NCI-H2029 treated with DMSO at 0.1 percent for 48 hours (cell line): Measurements from ENCODE around the gene CADPS.
A peak's percentile ranks its signal among the peaks of the same experiment; 100 is the strongest.

Experiments used
- DNase-seq: peaks from one replicate; lab custom pipeline; 2025; lab: John Stamatoyannopoulos, UW

Gene CADPS

DNA sequence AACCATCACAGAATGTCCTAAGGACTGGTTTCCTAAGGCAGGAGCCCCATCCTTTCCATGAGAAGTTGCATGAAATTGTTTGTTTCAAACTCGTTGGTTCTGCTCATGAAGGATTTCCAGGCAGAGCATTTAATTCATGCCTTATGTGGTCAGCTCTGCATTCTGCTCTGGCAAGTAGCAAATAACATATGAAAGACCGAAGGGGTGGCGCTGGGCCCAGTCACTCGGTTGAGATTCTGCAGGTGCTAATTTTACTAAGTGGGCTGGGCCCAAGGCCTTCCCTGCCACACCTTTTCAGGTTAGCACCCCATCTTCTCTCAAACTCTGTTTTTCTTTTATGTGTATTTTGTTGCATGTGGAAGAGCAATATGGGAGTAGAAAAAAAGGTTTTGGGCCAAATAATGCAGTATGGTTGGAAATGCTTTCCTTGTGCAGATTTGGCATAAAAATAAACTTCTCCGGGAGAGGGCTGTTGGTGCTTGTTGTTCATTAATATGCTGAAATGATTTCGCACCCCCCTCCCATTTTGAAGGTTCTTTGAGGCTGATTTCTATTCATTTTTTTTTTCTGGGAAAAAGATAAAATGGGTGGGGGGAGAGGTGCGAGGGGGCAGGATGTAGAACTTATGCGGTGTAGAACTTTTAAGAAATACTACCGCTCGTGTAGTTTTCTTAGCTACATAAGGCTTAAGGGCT, 318.9 kb downstream of the CADPS start:
- DNase-seq = no peak

DNA sequence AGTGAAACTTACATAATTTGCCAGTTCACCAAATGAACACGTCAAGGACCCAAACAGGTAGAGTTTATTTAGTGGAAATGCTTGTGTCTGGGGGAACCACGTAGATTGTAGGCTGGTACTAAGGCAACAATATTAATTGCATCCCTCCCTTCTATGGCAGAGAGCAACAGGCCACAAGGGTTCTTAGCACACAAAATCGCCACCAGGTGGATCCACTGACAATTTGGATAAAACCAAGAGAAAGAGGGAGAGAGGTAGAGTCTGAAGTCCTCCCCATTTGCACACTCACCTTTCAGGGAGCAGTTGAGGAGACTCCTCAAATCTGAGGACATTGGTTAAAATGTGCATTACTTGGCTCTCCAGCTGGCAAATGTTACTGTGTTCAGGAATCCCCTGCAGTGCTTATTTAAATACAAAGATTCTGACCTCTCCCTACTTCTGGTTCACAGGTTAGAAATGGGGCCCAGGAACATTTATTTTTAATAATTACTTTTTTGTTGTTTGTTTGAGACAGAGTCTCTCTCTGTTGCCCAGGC, 320.9 kb downstream of the CADPS start:
- no peak for DNase-seq

DNA sequence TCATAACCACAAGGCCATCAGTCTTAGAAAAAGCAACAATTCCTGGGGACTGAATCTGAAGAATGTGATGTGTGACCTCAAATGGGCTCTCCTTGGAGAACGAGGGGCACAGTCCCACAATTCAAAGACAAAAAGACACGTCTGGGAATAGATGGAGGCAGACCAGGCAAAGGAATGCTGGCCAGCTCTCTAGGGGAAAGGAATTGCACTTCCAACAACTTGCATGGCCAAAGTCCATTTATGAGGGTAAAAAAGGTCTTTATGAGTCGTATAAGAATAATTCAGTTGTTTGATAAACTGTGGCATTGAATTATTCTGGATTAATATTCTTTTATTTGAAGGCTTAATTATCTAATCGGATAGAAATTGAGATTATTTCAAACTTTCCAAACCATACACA, 321.4 kb downstream of the CADPS start:
- DNase-seq = no peak

DNA sequence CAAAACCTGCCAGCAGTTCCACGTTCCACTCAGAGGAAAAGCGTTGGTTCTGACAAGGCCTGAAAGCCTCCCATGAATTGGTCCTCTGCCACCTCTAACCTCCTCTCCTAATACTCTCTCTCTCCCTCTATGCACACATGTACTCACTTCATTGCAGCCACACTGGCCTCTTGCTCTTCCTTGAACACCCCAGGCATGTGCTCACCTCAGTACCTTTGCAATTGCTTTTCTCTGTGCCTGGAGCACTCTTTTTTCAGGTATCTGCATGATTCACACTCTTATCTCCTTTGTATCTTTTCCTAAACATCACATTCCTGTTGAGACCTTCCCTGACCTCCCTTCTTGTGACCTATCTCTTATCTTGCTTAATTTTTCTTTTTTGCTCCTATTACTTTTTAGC, 323.7 kb downstream of the CADPS start:
- no peak for DNase-seq

DNA sequence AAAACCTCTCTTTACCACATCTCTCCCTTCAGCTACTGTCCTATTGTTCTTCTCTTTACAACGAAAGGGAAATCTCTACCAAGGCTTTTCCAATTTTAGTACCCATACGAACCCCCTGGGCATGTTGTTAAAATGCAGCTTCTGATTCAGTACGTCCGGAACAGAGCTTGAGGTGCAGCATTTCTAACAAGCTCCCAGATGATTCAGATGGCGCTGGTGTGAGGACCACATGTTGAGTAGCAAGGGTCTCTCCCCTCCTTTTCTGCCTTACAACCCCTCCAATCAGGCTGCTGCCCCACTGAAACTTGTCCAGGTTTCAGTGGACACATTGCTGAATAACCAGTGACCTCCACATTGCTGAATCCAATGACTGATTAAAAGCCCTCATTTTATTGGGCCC, 324.8 kb downstream of the CADPS start:
- no peak for DNase-seq

DNA sequence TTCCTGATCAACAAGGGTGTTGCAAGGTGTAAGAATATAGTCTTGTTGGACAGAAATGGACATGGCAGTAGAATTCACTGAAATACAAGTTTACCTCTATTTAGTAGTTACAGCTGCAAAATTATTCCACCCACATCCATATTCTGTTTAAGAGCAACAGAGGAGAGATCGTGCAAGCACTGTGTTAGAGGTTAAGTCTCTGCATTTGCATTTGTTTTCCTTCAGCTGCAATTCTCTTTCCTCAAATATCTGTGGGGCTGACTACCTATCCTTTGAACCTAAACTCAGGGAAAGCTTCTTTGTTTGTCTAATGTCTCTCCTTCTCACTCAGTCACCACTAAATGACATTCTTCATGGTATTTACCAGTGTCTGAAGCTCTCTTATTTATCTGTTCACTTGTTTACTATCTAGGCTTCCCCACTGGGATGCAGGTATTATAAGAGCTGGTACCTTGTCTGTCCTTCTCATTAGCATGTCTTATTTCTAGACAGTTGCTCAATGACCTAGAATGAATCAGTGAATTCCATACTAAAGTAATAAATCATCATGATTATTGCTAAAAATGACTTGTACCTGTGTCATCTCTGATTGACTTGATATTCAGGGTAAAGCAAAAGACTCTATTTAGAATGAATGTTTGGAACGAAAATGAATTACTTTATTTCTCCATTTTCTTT, 326.5 kb downstream of the CADPS start:
- no peak for DNase-seq

DNA sequence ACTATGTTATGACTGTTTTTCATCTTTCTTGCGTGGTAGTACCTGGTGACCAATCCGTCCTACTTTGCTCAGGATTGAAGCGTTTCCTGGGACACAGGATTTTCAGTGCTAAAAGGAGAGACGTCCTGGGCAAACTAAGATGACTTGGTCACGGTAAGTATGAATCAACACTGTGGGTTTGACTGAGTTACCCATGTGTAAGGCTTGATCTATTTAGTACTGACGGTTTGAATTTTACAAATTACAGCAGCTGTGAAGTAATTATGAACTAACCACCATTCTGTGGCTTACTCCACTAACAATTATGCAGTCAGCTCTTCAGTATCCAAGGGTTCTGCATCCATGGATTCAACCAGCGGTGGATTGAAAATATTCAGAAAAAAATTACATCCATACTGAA, 328.9 kb downstream of the CADPS start:
- no peak for DNase-seq

DNA sequence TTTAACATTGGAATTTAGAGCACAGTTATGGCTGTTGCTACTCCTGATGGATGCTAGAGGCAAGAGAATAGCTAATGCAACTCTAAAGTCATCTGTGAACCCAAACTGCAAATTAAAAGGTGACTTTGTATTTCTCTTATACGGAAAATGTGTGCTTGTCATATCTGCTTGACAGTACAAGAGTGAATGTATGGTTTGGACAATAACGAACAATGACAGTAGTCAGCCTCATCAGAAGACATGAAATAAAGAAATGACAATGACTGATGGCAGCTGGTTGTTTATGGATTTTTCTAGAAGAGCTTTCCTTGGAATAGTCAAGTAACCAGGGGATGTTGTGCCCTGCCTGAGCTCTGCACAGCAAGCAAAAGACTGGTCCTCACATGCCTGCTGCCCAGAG, 333.0 kb downstream of the CADPS start:
- no peak for DNase-seq

DNA sequence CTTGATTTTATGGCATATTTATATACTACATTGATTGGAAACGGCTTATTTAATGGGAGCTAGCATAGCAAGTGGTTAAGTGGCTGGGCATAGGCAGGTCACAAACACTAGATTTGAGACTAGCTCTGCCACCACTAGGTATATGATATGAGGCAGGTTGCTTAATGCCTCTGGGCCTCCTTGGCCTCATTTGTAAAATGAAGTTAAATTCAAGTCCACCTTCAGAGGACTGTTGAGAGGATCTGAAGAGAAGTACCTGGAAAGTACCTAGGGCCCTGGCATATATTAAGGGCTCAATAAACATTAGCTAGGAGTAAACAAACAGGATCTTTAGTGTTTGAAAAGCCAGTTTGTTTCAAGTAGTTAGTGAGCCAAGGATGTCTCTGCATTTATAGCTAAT, 335.5 kb downstream of the CADPS start:
- no peak for DNase-seq

DNA sequence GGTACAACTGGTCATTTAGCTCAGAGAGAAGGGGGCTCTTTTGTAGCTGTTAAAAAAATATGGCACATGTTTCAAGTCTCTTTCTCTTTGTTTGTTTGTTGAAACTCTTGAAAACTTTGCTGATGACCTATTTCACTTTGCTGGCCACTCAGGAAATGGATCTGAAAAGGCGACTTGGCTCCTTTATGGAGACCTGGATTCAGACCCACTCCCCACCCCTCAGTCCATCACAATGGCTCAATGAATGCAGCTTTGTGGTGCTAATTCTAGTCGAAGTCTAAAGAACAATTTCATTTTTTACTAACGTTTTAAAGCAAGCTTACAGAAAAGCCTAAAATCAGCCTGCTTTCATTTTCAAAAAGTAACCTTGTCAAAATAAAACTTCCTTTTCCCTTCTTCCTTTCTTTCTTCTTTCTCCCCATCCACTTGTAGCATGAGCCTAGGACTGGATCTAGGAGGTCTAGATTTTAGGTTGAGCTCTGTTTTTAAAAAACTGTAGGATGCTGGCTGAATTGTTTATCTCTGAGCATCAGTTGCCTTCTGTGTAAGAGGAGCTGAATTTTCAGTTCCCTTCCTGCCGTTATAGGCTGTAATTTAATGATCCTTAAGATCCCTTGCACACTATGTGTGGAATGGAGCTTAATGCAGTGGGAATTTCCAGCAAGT, 336.4 kb downstream of the CADPS start:
- DNase-seq = no peak

DNA sequence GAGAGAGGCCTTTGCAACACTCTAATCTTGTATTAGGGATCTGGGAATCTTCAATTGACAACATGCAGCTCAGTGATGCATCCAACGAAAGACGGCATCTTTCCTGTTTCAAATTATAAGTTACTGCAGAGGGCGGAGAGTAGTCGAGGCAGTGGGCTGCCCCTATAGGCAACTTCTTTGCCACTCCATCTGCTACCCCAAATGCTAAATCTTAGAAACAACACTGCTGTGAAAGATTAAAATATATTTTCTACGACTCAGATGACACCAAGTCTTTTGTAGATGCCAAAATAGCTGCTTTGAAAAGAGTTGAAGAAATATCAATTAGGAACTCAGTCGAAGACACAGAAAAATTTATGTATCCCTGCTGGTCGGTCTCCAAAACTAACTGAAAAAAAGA, 340.9 kb downstream of the CADPS start:
- DNase-seq = no peak

DNA sequence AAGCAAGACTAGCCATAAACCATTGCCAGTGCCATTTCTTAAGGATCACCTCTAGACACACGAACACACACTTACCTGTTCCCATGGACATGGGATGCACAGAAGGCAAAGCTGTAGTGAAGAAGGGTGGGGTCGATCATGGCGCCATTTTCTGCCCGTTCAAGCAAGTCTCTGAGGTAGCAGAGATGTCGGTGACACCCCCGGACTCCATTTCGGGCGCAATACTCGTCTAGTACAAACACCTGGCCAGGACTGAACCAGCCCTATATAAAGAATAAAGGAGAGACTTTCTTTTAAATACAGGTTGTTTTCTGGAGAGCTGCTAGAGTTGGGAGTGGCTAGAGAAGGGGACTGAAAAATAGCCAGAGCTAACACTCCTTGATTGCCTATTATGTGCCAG, 342.4 kb downstream of the CADPS start:
- no peak for DNase-seq

DNA sequence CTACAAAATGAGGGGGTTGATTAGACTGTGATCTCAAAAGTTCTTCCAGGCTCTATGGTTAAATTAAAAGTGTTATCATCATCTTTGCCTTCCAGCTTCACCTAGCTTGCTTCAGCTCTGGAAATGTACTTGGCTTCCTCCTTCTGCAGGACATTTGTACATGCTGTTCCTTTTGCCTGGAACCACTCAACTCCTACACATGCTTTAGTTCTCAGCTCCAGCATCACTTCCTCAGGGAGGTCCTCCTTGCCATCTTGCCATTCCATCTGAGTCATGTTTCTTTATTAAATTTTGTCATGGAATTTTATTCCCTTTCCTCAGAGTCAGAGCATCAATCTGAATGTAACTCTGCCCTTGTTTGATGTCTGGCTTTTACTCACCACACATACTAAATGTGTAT, 343.2 kb downstream of the CADPS start:
- no peak for DNase-seq

DNA sequence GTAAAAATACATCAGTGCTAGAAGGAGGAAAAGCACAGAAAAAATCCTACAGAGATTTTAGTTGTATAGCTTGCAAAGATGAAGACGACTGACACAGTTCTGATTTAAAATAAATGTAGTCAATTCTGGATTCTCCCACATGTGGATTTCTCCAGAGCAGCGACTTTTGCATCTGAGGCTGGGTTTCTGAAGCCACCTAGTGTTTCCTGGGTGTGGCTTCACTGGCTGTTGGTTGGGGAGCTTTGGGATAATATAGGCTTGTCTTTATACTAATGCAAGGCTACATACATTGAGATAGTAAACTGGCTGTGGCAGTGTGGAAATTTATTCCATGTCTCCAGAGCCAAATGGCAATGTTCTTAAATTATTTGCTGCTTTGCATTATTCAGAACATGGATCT, 343.7 kb downstream of the CADPS start:
- DNase-seq = no peak

DNA sequence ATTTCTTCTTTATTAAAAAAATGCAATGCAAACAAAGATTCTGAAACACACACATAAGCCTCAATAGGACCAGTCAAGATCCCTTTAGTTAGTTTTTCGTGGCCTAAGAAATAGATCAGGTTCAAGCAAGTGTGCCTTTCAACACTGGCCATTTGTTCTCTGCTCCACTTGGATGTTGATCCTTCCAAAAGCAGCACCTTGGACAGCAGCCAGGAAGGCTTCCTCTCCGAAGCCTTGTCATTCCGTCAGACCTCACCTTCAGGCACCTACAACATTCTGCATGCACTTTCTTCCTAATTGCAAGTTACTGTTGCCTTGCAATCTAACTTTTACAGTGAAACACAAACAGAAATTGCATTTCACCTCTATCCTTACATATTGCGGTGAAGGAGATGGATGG, 346.0 kb downstream of the CADPS start:
- no peak for DNase-seq

DNA sequence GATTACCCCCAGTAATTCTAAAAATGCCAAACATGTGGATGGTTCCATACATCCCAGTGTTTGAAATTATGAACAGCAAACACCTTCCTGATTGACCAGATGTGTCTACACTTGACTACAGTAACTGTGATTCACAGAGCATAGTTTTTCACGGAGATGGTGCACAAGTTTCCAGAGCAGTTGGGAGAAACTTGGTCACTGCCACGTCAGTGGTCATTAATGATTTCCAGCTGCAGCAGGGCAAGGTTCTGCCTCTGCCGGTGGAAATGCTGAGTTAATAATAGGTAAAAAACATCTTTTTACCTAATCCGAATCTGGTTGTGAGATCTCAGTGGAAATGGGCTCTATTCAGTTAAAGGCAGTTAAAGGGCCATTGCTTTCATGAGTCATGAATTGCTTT, 347.7 kb downstream of the CADPS start:
- DNase-seq = no peak

DNA sequence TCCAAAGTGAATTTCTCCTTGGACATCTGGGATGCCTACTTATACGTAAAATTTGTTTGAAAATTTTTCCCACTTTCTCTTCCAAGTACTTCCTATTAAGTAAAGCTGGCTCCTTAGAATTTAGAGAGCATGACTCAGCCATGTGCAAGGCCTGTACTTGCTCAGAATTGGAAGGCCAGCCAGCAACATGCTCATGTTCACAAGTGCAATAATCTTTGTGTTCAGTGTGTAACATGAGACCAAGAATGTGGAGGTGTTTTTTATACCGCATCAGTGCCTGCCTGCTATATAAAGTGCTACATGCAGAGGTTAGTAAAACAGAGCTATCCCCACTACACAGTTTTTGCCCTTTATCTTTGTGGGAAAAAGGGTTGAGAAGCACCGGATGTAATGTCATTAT, 349.9 kb downstream of the CADPS start:
- no peak for DNase-seq

DNA sequence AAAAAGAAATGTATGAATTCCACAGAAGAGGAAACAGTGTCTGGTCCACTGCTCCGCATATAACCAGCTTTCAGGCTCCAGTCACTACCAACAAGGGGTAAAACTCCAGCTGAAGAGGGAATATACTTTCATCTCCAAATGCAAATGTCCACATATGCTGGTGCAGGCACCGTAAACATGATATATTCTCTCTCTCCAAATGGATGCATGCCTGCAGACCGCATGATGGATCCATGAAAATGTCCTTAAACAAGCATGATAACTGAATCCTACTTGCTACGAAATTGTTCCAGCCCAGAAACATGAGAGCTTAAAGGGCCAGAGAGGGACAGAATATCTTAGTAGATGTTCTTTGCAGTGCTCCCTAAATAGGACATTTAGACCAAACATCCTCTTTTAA, 351.5 kb downstream of the CADPS start:
- DNase-seq = no peak

DNA sequence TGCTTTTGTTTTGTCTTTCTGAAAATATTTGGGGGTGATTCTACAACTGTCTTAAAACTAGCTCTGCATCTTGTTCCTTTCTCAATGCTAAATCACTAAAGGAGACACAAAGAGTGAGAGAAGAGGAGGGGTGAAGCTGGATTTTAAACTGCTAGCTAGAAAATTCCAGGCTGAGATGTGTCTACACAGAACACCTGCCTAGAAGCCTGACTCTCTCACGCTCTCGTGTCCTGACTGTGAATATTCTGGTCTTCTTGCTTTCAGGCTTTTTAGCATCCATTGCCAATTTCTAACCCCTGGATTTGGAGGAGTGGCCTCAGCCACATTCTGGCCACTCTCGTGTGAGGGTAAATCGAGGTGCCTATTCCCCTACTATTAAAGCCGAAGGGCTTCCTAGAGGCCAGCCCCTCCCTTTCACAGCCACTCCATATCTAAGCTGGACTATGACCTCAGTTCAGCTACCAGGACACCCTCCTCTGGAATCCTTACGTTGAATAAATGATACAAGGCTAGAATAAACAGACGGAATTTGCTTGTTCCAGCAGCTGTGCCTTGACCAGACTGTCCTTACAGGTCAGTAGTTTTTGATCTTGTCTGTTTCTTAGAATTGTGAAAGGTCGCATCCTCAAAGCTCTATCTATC, 353.6 kb downstream of the CADPS start:
- no peak for DNase-seq

DNA sequence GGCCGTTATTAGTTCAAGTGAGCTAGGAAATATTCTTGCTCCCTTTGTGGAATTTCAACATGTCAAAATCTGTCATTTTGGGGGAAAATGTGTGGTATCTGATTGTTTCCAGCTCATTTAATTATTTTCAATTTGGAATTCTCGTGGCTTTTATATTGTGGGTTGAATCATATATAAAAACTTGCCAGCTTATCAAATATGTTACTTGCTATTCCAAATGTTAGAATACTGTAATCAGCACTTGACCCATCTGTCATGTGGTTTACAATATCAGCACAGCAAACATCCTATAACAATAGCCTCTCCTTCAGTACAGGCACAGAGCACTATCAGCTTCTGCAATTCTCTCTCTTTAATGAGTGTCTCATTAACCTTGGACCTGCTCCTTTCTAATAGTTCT, 371.7 kb downstream of the CADPS start:
- peak; percentile 6 for DNase-seq

DNA sequence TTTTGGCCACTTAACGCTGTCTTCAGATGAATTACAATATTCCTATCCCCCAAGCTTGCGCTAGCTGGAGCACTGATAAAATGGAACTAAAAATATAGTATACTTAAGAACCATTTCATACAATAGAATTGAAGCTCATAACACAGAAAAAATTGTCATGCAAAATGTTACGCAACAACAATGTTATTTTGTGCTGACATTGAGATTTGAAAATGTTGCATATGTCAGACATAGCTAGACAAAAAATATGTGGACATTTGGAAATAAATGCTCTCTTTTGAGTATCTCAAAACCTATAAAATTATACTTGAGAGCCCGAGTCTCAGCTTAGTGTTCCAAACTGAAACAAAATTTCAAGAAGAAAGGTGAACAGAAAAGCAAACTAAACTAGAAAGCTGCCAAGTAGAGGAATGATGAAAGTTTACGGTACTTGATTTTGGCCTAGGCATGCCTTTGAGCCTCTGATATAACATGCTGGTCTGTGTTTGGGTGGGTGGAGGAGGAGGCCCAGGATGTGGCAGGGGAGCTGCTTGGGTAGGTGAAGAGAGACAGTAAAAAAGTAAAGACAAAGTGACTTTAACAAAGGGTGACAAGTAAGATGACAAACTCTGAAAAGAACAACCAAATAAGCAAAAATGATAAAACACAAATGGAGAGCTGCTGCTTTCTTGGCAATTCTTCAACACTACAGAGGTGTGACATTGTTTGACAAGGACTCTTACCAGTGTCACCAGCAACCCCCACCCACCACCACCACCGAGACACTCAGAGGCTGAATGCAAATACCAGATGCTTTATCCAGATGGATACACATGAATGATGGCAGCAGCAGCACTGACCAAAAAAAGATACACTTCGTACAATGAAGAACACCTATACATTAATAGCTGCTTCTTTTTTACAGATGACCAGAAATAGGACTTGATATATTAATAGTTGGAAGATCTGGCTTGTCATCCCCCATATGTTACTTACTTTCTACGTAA, 372.6 kb downstream of the CADPS start:
- no peak for DNase-seq

DNA sequence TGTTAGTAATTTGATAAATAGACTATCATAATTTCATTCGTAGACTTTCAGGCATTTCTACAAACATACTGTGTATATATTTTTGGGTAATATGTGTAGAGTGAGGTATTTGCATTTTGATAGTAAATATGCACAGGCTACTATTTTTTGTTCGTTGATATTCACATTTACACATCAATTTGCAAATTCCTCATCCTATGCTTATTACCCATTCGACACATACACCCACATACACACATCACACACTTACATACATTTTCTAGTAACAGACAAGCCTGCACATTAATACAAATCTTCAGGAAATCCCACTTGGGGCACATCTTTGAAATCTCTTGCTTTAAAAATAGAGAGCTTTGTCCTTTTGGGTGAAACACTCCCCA, 373.9 kb downstream of the CADPS start:
- DNase-seq = no peak
